ENCODE results near the gene ARSI. TPM values are rescaled to one million over a fixed set of nuclear protein-coding genes. Genes with fewer than 3 reads are reported as not detected.

Gene ARSI
- total RNA-seq, 3 donors from 2014 or later, result 0.48 to 1.3 (median 0.98) TPM

GRCh38 chr5:150318613-150319483, 16.1 kb upstream of the ARSI start:
- Histone ChIP-seq H3K4me1 (no peaks in the 10 kb centered on the region), H3K4me3 (no peak overlapping the region), H3K9me3 (no peaks in the 10 kb centered on the region), H3K36me3 (no peaks in the 10 kb centered on the region), H3K27me3 (no peaks in the 10 kb centered on the region), H3K27ac (peak overlapping the region in 1 of 2 donors; percentile 72)
- intact Hi-C loops (cut with DNase I; ENCODE audit: low total_unique reads), result no loop called here
- DNase-seq (ENCODE audit: low spot score in 2 of 2), result no peak
- TF ChIP-seq POLR2A (IDR thresholded peaks at IDR 0.05) (no peak), POLR2AphosphoS5 (IDR thresholded peaks at IDR 0.05) (no peak), CTCF (IDR thresholded peaks at IDR 0.05) (no peak)

- Histone ChIP-seq H3K9me3 (no peaks in the 10 kb centered on the region), H3K4me1 (no peaks in the 10 kb centered on the region), H3K27me3 (no peaks in the 10 kb centered on the region), H3K4me3 (no peak overlapping the region), H3K36me3 (no peaks in the 10 kb centered on the region), H3K27ac (peak overlapping the region in 1 of 2 donors; percentile 15)
- intact Hi-C loops (cut with DNase I; ENCODE audit: low total_unique reads), result no loop called here
- TF ChIP-seq POLR2A (IDR thresholded peaks at IDR 0.05), result no peak
- no peak for TF ChIP-seq CTCF (IDR thresholded peaks at IDR 0.05)
- TF ChIP-seq POLR2AphosphoS5 (IDR thresholded peaks at IDR 0.05), result no peak
- DNase-seq (ENCODE audit: low spot score in 2 of 2), result no peak
Measured at GRCh38 chr5:150317048-150318003, 14.6 kb upstream of the ARSI start.

- no peaks in the 10 kb centered on the region for H3K4me1 ChIP-seq
- intact Hi-C loops (cut with DNase I; ENCODE audit: low total_unique reads), result no loop called here
- no peaks in the 10 kb centered on the region for H3K27me3 ChIP-seq
- no peaks in the 10 kb centered on the region for H3K9me3 ChIP-seq
- DNase-seq (ENCODE audit: low spot score in 2 of 2), result no peak
- no peaks in the 10 kb centered on the region for H3K36me3 ChIP-seq
- no peak overlapping the region for H3K4me3 ChIP-seq
- H3K27ac ChIP-seq, result no peak overlapping the region
- no peak for TF ChIP-seq POLR2AphosphoS5 (IDR thresholded peaks at IDR 0.05)
- no peak for TF ChIP-seq POLR2A (IDR thresholded peaks at IDR 0.05)
- TF ChIP-seq CTCF (IDR thresholded peaks at IDR 0.05), result no peak
Measured at GRCh38 chr5:150316320-150316719, 13.6 kb upstream of the ARSI start.

GRCh38 chr5:150315245-150315644, 12.5 kb upstream of the ARSI start:
- DNase-seq (ENCODE audit: low spot score in 2 of 2), result no peak
- intact Hi-C loops (cut with DNase I; ENCODE audit: low total_unique reads), result no loop called here

More at GRCh38 chr5:150315245-150315644, 12.5 kb upstream of the ARSI start:
- no peaks in the 10 kb centered on the region for H3K36me3 ChIP-seq
- no peak for TF ChIP-seq POLR2AphosphoS5 (IDR thresholded peaks at IDR 0.05)
- TF ChIP-seq CTCF (IDR thresholded peaks at IDR 0.05), result no peak
- TF ChIP-seq POLR2A (IDR thresholded peaks at IDR 0.05), result no peak
- H3K4me3 ChIP-seq, result no peak overlapping the region
- no peaks in the 10 kb centered on the region for H3K9me3 ChIP-seq
- no peaks in the 10 kb centered on the region for H3K27me3 ChIP-seq
- H3K27ac ChIP-seq, result no peak overlapping the region
- H3K4me1 ChIP-seq, result no peaks in the 10 kb centered on the region
